ENCODE results near the gene SEC16A.

The SEC16A gene

DNA sequence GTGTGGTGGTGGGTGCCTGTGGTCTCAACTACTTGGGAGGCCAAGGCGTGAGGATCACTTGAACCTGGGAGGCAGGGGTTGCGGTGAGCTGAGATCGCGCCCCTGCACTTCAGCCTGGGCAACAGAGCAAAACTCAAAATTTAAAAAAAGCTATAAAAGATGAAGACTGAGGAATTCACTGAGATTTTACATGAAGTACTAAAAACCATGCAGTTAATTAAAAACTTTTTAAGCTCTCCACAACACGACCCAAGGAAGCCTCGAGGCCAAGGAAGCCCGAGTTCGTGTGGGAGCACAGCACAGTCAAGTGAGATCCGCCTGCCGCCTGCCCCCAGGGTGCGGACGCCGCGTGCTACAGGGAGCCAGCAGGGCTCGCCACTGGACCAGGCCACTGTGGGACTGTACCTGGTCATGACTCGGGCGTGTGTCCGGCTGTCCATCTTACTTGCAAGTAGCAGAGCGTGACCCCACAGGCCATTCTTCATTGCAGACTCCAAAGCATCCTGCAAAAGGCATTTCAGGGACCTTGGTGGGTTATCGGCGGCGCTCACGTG, 22.0 kb downstream of the SEC16A start:
- TF ChIP-seq GATA3 (IDR thresholded peaks at IDR 0.05; ENCODE audit: low read depth, low read length) (no peak), GATA2 (IDR thresholded peaks at IDR 0.05; ENCODE audit: low read depth, low read length) (no peak)

DNA sequence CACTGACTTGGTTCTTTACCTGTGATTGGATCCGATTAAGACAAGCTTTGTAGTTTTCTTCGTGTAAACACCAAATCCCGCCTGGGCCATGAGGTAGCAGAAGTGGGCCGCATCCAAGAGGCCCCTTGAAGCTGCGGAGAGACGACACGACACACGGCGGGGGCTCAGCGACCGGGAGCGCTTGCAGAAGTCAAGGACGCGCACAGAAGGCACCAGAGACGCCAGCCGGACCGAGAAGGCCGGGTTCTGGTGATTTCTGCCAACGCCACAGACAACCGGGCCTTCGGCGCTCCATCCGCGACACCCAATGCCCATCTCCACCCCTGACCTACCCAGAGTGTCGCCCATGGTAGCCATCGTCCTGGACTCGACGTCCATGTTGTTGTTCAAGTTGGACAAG, 23.4 kb downstream of the SEC16A start:
- TF ChIP-seq GATA3 (IDR thresholded peaks at IDR 0.05; ENCODE audit: low read depth, low read length) (no peak), GATA2 (IDR thresholded peaks at IDR 0.05; ENCODE audit: low read depth, low read length) (no peak)

DNA sequence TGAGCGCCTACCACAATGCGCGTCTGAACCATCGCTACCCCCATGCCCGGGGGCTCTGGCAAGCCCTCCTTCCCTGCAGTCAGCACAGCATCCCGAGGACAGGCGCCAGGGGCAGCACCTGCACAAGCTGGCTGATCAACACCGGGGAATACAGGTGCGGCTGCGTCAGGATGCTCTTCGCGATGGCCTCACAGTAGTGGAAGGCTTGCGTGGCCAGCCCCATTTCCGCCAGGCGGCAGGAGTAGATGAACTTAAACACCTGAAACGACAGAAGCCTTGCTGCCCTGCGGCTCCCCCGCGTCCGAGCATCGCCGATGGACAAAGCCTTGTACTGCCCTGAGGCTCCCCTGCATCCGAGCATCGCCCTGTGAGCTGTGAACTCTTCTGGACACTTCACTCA, 25.5 kb downstream of the SEC16A start:
- TF ChIP-seq GATA3 (IDR thresholded peaks at IDR 0.05; ENCODE audit: low read depth, low read length) (no peak), GATA2 (IDR thresholded peaks at IDR 0.05; ENCODE audit: low read depth, low read length) (no peak)

DNA sequence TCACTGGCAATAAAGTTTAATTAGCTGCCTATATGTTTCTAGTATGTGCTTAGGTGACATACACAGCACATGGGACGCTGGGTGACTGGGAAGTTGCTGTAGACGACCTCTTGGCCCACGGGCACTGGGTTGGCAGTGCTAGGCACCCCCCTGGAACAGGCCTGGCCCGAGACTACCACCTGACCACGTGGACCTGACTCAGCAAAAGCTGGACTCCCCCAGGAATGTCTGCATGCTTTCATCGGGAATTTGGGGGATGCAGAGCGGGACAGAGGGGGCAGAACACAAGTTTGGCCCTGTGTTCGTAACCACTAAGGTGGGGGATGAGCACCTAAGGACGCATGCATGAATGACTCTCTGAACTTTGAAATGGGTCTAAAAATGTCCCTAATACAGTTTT, 26.6 kb downstream of the SEC16A start:
- TF ChIP-seq GATA2 (IDR thresholded peaks at IDR 0.05; ENCODE audit: low read depth, low read length) (no peak), GATA3 (IDR thresholded peaks at IDR 0.05; ENCODE audit: low read depth, low read length) (no peak)

DNA sequence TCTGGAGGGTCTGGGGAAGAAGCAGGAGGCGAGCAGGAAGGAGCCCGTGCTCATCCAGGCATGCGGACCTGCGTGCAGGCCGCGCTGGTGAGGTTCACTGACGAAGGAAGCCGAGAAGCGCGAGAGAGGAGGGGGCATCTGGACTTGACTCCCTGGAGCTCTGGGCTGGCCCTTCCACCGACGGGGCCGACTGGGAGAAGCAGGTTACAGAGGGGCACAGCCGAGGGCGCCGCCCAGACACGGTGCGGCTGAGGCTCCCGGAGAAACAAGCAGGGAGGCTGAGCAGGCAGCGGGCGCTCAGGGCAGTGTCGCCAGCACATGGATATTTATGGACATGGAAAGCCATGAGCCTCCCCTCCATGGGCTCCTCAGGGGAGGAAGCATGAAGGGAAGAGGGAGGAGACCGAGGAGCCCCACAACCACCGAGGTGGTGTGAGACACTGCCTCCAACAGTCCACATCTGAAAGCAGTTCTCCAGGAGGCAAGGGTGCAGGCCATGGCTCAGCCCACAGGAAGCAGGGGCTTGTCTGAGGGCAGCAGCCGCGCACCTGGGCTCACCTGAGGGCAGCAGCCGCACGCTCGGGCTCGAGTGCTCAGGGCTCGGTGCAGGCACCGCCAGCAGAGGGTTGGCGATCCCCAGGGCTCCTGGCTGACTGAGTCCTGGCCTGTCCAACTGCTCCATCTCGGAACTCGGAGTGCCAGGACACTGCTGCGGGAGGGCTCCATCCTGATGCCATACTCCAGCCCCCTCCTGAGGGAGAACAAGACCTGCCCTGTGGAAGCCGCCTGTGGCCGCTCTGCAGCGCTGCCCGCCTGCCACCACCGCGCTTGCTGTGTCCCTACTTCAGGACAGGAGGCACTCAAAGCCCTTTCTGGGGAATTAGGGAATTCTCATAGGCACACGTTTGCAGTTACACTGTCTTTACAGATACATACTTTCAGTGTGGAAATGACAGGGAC, 27.5 kb downstream of the SEC16A start:
- no peak for TF ChIP-seq GATA3 (IDR thresholded peaks at IDR 0.05; ENCODE audit: low read depth, low read length)
- TF ChIP-seq GATA2 (IDR thresholded peaks at IDR 0.05; ENCODE audit: low read depth, low read length), result no peak

DNA sequence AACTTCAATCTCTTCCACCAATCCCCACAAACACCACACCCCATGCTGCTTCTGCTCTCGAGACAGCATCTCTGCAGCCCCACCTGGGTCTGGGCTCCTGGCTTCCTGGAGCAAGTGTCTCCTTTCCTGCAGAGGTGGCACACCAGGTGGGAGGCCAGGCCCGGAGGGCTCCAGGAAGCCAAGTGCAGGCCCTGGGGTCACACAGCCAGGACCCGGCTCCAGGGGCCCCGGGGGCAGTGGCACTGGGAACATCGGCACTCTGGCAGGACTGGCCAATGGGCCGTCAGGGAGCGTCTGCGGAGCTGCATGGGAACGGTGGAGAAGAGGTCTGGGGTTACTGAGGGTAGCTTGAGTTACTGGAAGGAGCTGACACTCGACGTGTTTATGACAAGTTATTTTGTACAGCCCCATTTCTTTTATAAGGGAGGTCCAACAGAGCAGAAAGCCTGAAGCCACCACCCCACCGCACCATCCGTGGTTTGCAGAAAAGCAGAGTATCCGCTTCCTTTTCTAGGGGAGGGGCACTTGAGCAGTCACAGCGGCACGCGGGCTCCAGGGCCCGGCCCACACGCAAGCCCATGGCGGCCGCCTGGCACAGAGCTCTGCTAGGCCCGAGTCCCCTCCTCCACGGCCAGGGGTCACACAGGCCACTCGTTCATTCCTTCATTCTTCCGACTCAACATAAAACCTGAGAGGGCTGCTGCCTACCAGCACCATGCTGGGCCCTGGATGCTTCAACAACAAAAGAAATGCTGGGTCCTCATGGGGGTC, 28.6 kb downstream of the SEC16A start:
- TF ChIP-seq GATA3 (IDR thresholded peaks at IDR 0.05; ENCODE audit: low read depth, low read length) (no peak), GATA2 (IDR thresholded peaks at IDR 0.05; ENCODE audit: low read depth, low read length) (no peak)

DNA sequence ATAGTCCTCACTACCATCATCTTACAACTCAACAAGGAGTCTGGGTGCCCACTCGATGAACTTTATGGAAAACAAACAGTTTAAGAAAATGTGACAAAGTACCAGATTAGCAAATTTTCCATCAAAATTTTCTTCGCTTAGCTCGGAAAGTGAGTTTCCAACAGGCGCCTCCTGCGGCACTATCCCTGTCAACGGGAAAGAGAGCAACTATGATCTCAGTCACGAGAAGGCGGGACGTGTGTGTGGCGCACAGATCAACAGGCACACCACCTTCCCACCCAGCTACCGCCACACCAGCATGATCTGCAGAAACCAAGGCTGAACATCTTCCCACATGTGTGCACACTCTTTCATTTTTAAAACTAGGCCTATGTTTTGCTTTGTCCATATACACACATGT, 29.5 kb downstream of the SEC16A start:
- no peak for TF ChIP-seq GATA3 (IDR thresholded peaks at IDR 0.05; ENCODE audit: low read depth, low read length)
- TF ChIP-seq GATA2 (IDR thresholded peaks at IDR 0.05; ENCODE audit: low read depth, low read length), result no peak

DNA sequence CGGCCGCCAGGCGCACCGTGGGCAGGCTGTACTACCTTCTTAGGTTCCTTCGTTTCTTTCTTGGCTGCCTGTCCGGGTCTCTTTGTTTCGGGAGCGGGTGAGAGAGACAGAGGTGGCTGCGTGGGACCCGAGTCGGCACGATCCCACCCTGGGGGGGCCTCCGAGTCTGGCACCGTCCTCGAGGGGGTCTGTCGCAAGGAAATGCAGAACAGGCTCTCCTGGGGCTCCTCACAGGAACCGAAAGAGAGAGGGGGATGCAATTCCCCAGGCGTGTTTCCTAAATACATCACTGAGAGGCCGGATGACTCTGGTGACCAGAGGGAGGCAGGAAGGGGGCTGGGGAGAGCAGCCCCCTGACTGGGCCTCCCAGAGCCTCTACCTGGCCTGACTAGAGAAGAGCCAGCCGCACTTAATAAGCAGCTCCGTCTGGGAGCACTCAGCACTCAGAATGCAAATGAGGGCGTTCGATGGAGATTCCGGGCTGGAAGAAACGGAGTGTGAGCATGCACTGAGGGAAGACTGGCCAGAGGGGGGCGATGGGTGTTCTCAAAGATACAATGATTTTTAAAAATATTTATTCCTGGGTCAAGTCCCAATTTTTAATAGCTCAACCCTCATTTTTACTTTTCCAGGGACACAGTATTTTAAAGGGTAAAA, 31.5 kb downstream of the SEC16A start:
- TF ChIP-seq GATA3 (IDR thresholded peaks at IDR 0.05; ENCODE audit: low read depth, low read length) (no peak), GATA2 (IDR thresholded peaks at IDR 0.05; ENCODE audit: low read depth, low read length) (no peak)

DNA sequence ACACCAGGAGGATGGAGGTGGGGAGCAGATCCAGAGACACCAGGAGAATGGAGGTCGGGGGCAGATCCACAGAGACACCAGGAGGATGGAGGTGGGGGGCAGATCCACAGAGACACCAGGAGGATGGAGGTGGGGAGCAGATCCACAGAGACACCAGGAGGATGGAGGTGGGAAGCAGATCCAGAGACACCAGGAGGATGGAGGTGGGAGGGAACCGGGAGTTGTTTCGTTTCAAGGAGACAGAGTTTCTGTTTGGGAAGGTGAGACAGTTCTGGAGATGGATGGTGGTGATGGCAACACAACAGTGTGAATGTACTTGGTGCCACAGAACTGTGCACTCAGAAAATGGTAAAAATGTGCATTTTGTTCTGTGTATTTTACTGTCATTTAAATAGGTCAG, 34.2 kb downstream of the SEC16A start:
- no peak for TF ChIP-seq GATA2 (IDR thresholded peaks at IDR 0.05; ENCODE audit: low read depth, low read length)
- no peak for TF ChIP-seq GATA3 (IDR thresholded peaks at IDR 0.05; ENCODE audit: low read depth, low read length)

DNA sequence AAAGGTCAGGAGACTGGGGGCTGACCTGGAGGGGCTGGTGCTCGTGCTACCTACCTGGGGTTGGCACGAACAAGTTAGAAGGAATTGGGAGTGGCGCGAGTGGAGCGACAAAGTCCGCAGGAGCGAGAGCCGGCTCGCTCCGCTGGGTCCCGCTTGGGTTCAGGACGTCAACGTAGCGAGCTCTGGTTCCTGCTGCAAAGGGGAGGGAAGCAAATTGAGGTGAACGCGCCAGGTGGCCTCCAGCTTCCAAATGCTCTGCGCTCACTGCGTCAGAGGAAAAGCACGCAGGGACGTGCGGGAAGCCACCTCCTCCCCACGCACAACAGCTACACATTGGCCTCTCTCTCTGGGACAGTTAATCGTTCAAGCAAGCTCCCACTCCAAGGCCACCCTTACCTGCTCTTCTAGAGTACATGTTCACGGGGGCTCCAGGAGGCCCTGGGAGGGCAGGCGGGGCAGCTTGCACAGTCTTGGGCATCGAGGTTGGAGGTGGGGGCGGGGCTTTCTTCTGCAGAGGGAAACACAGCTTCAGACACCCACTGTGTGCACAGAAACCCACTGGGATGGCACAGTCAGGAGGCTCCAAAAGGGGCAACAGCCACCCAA, 35.6 kb downstream of the SEC16A start:
- TF ChIP-seq GATA2 (IDR thresholded peaks at IDR 0.05; ENCODE audit: low read depth, low read length) (no peak), GATA3 (IDR thresholded peaks at IDR 0.05; ENCODE audit: low read depth, low read length) (no peak)

DNA sequence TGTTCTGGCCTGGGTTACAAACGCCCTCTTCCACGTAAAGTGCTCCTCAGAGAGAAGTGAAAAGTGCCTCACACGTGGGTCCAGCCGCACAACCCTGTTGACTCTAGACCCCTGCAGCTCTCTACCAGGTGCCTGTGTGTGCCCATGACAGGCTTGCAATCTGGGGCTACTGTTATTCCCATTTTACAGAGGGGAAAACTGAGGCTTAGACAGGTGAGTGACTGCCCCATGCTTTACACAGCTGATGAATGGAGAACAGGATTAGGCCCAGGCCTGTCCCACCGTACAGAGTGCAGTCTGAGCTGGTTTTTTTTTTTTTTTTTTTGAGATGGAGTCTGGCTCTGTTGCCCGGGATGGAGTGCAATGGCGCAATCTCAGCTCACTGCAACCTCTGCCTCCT, 37.0 kb downstream of the SEC16A start:
- TF ChIP-seq GATA2 (IDR thresholded peaks at IDR 0.05; ENCODE audit: low read depth, low read length) (no peak), GATA3 (IDR thresholded peaks at IDR 0.05; ENCODE audit: low read depth, low read length) (no peak)

DNA sequence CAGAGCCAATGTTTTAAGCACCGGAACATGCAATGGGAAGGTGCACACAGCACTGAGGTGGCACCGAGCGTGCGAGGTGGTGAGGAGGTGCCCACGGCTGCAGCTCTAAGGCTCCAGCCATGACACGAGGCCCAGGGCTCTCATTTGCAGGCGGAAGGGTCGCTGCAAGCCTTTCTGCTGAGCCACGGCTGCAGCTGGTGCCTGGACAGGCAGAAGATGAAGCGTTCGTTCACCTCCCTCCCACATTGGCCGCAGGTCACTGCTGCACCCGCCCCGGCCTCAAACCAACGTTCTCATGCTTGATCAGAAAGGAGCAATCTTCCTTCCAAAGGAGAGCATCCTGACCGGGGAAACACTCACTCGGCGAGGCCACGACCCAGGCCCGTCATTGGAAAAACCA, 38.7 kb downstream of the SEC16A start:
- TF ChIP-seq GATA2 (IDR thresholded peaks at IDR 0.05; ENCODE audit: low read depth, low read length) (no peak), GATA3 (IDR thresholded peaks at IDR 0.05; ENCODE audit: low read depth, low read length) (no peak)

DNA sequence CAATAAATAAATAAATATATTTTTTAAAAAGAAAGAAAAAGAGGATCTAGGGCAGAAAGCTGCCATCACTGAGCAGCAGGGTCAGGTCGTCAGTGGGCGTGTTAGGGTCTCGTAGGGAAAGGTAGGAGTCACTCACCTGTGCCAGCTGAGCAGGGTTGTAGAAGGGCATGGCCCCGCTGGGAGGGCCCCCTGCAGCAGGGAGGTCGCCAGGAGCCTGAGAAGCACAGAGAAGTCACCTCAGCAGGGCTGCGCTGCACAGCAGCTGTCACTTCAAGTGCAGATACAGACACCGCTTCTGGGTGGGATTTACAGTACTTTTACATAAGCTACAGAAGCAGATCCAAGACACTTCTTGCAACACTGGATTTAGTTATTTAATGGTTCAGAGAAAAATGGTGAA, 39.2 kb downstream of the SEC16A start:
- TF ChIP-seq GATA2 (IDR thresholded peaks at IDR 0.05; ENCODE audit: low read depth, low read length) (no peak), GATA3 (IDR thresholded peaks at IDR 0.05; ENCODE audit: low read depth, low read length) (no peak)

DNA sequence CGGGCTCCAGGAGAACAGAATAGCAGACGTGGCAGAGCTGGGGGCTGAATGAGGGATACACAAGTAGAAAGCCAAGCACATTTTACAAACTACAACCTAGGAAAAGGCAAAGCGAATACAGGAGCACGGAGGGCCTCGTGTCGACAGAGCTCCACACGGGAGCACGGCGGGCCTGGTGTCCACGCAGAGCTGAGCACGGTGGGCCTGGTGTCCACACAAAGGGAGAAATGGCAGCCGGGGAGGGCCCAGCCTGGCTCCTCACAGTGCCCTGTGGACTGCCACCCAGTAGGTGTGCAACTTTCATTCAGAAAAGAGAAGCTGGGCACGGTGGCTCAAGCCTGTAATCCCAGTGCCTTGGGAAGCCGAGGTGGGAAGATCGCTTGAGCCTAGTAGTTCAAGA, 39.8 kb downstream of the SEC16A start:
- TF ChIP-seq GATA3 (IDR thresholded peaks at IDR 0.05; ENCODE audit: low read depth, low read length), result no peak
- no peak for TF ChIP-seq GATA2 (IDR thresholded peaks at IDR 0.05; ENCODE audit: low read depth, low read length)

All from SH-SY5Y (cell line).